HG03108 (cell line): ENCODE measurements around the gene BCAT1.
A peak's percentile ranks its signal among the peaks of the same experiment; 100 is the strongest.
"Not testable (repeated sequence)": the region's sequence is repeated elsewhere in the genome, so short reads cannot be mapped to it uniquely, and the experiment has no call there.

Experiments
- ATAC-seq: cut with Tn5 transposase; IDR thresholded peaks from one replicate; pipeline ENCODE4 v1.9.1; 2021; ENCODE audit warnings: moderate library complexity; ENCODE audit not compliant: unreplicated experiment

Gene BCAT1

GRCh38 chr12:24901576-24902461 lies 47.1 kb downstream of the BCAT1 start:
- ATAC-seq = no peak

- no peak for ATAC-seq
These were observed 48.7 kb downstream of the BCAT1 start for GRCh38 chr12:24900196-24900595.

- ATAC-seq = no peak
These were observed 49.3 kb downstream of the BCAT1 start for GRCh38 chr12:24899503-24900075.

GRCh38 chr12:24898606-24899005 lies 50.3 kb downstream of the BCAT1 start:
- ATAC-seq = no peak

GRCh38 chr12:24898185-24898584 lies 50.7 kb downstream of the BCAT1 start:
- no peak for ATAC-seq

GRCh38 chr12:24896171-24896570 lies 52.7 kb downstream of the BCAT1 start:
- ATAC-seq = no peak

- no peak for ATAC-seq
These were observed 53.3 kb downstream of the BCAT1 start for GRCh38 chr12:24895612-24896011.

- no peak for ATAC-seq
These were observed 54.0 kb downstream of the BCAT1 start for GRCh38 chr12:24894879-24895278.

- no peak for ATAC-seq
These were observed 58.7 kb downstream of the BCAT1 start for GRCh38 chr12:24890048-24890803.

- no peak for ATAC-seq
These were observed 59.5 kb downstream of the BCAT1 start for GRCh38 chr12:24889411-24889810.

- no peak for ATAC-seq
These were observed 60.1 kb downstream of the BCAT1 start for GRCh38 chr12:24888813-24889212.

GRCh38 chr12:24884911-24885310 lies 64.0 kb downstream of the BCAT1 start:
- no peak for ATAC-seq

- ATAC-seq = no peak
These were observed 67.1 kb downstream of the BCAT1 start for GRCh38 chr12:24881724-24882371.

- no peak for ATAC-seq
These were observed 67.7 kb downstream of the BCAT1 start for GRCh38 chr12:24881227-24881626.

- ATAC-seq = no peak
These were observed 68.2 kb downstream of the BCAT1 start for GRCh38 chr12:24880732-24881131.

- no peak for ATAC-seq
These were observed 69.3 kb downstream of the BCAT1 start for GRCh38 chr12:24879644-24880043.

GRCh38 chr12:24875014-24875413 lies 73.9 kb downstream of the BCAT1 start:
- ATAC-seq = no peak

GRCh38 chr12:24872211-24872610 lies 76.7 kb downstream of the BCAT1 start:
- no peak for ATAC-seq

GRCh38 chr12:24866139-24866538 lies 82.8 kb downstream of the BCAT1 start:
- not testable (repeated sequence) for ATAC-seq

GRCh38 chr12:24864796-24865125 lies 84.1 kb downstream of the BCAT1 start:
- no peak for ATAC-seq

GRCh38 chr12:24861766-24862540 lies 86.9 kb downstream of the BCAT1 start:
- ATAC-seq = peak; percentile 48
